LNCaP clone FGC (cell line): Measurements from ENCODE around the gene CA12.

ENCODE experiments used
- DNase-seq: peaks from one replicate; pipeline ENCODE4 v3.0.0-alpha.2; 2011; ENCODE audit warnings: low read depth
- H3K4me3 ChIP-seq: 2 replicates; pipeline ENCODE4 v1.5.1; 2011; ENCODE audit warnings: mild to moderate bottlenecking, low read depth, low read length, control low read depth
- CTCF ChIP-seq: IDR thresholded peaks from 2 replicates; pipeline ENCODE4 v1.5.1; 2012; ENCODE audit warnings: mild to moderate bottlenecking; ENCODE audit not compliant: control insufficient read depth, insufficient read depth; ENCODE audit errors: extremely low read depth

The CA12 gene

GRCh38 chr15:63366451-63366850 is 15.2 kb downstream of the CA12 start:
- no peak overlapping the region for H3K4me3 ChIP-seq
- DNase-seq = no peak
- no peak for TF ChIP-seq CTCF

DNA sequence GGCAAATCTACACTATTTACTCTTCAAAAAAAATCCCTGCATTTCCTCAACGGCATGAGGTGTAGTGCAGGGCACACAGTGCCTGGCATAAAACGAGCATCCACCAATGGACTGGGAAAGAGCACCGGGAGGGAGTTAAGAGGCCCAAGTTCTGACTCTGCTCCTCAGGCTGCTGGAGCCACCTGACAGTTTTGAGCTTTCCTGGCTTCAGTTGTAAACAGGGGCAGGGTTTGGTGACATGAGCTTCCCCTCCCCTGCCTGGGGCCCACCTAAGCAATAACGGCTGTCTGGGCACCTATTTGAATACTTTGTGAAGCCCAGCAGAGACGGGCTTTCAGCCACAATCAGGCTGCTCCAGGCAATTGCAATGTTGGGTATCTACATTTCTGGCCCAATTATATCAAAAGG is 16.4 kb downstream of the CA12 start:
- no peak for TF ChIP-seq CTCF
- DNase-seq = no peak
- no peak overlapping the region for H3K4me3 ChIP-seq

- H3K4me3 ChIP-seq = no peak overlapping the region
- DNase-seq = no peak
- TF ChIP-seq CTCF = no peak
These were observed 17.0 kb downstream of the CA12 start for GRCh38 chr15:63364399-63365272.

DNA sequence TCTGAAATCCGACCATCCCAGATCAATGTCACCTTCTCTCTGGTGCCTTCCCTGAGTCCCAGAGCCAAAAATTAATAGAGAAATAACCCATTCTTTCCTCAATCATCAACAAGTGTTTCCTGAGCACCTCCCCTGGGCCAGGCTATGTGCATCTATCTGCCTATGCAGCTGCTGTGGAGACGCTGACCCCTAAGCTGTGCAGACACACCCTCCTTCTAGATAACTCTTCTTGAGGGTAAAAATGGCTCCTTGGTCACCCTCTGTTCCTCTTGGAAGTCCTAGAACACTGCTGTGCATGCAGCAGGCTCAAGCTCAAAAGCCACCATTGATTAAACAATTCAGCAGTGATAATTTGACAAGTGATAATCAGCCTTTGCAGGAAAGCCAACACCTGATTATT is 18.4 kb downstream of the CA12 start:
- DNase-seq = no peak
- no peak overlapping the region for H3K4me3 ChIP-seq
- no peak for TF ChIP-seq CTCF

DNA sequence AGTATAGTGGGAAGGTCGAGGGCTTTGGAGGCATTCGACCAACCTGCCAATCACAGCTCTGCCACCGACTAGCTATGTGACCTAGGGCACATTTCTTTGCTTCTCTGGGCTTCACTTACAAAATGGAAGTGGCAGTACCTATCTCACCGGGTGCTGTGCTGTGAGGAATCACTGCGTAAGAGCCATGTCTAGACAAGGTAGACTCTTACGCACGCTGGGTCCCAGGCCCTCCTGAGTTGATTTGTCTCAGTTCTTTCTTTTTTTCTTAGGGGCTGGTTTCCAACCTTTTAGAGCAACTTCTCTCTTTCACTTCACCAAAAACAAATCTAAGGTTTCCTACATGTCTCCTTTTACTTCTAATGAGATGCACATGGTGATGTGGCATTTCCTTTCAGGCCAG is 18.8 kb downstream of the CA12 start:
- no peak for TF ChIP-seq CTCF
- H3K4me3 ChIP-seq = no peak overlapping the region
- DNase-seq = no peak

DNA sequence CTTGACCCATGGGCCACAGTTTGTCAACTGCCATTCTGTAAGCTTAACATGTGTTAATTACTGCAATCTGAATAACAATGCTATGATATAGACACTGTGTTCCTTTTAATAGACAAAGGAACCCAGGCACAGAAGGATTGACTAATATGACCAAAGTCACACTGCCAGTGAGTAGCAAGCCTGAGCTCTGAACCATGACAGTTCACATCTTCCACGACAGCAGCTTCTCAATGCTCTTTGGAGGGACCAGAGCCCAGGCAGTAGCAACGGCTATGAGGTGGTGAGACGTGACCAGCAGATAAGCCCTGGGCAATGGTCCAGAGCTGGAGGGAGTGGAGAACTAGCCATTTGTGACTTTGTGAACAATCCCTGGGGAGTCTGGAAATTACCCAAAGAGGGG is 19.4 kb downstream of the CA12 start:
- no peak for TF ChIP-seq CTCF
- DNase-seq = no peak
- no peak overlapping the region for H3K4me3 ChIP-seq

DNA sequence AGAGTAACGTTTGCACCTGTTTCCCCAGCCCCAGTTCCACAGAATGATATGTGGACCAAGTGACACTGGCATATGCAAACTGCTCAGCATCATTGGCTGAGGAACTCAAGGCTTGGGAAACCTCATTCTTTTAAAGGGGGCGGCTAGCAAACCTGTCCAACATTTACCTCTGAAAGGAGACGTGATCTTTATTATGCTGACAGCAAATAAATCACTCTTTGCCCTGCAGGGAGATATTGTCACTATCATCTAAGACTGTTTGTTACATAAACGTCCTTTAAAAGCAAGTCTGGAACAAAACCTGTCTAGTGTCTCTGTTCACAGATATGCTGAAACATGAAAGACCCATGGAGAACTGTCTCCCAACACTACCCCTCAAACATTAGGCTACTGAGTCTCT is 21.5 kb downstream of the CA12 start:
- no peak overlapping the region for H3K4me3 ChIP-seq
- no peak for TF ChIP-seq CTCF
- DNase-seq = no peak
